GM12801 (cell line): ENCODE measurements around the gene HLF.

Source experiments
- TF ChIP-seq, protein P1 (sequence below): IDR thresholded peaks from one replicate; pipeline ENCODE4 v1.5.1; 2011; ENCODE audit warnings: control low read depth; ENCODE audit not compliant: insufficient read length; ENCODE audit errors: extremely low read depth

Gene HLF

GRCh38 chr17:55289106-55289446 lies 24.3 kb downstream of the HLF start:
- TF ChIP-seq, protein P1, sequence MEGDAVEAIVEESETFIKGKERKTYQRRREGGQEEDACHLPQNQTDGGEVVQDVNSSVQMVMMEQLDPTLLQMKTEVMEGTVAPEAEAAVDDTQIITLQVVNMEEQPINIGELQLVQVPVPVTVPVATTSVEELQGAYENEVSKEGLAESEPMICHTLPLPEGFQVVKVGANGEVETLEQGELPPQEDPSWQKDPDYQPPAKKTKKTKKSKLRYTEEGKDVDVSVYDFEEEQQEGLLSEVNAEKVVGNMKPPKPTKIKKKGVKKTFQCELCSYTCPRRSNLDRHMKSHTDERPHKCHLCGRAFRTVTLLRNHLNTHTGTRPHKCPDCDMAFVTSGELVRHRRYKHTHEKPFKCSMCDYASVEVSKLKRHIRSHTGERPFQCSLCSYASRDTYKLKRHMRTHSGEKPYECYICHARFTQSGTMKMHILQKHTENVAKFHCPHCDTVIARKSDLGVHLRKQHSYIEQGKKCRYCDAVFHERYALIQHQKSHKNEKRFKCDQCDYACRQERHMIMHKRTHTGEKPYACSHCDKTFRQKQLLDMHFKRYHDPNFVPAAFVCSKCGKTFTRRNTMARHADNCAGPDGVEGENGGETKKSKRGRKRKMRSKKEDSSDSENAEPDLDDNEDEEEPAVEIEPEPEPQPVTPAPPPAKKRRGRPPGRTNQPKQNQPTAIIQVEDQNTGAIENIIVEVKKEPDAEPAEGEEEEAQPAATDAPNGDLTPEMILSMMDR, result no peak

- TF ChIP-seq, protein P1, result no peak
These were observed 25.2 kb downstream of the HLF start for GRCh38 chr17:55289978-55290377.

DNA sequence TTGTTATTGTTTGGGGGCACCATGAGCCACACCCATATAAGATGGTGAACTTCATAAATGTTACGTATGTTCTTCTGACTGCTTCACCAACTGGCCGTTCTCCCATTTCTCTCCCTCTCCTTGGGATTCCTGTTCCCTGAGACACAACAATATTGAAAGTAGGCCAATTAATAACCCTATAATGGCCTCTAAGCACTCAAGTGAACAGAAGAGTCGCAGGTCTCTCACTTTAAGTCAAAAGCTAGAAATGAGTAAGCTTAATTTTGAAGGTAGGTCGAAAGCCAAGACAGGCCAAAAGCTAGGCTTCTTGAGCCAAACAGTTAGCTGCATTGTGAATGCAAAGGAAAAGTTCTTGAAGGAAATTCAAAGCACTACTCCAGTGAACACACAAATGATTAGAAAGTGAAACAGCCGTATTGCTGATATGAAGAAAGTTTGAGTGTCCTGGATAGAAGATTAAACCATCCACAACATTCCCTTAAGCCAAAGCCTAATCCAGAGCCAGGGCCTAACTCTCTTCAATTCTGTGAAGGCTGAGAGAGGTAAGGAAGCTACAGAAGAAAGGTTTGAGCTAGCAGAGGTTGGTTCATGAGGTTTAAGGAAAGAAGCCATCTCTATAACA lies 25.8 kb downstream of the HLF start:
- TF ChIP-seq, protein P1, result no peak

DNA sequence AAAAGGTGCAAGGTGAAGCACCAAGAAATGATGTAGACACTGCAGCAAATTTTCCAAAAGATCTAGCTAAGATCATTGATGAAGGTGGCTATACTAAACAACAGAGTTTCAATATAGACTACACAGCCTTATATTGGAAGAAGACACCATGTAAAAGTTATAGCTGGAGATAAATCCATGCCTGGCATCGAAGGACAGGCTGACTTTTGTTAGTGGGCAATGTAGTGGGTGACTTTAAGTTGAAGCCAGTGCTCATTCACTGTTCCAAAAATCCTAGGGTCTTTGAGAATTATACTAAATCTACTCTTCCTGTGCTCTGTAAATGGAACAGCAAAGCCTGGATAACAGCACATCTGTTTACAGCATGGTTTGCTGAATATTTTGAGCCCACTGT lies 26.4 kb downstream of the HLF start:
- TF ChIP-seq, protein P1, result no peak

DNA sequence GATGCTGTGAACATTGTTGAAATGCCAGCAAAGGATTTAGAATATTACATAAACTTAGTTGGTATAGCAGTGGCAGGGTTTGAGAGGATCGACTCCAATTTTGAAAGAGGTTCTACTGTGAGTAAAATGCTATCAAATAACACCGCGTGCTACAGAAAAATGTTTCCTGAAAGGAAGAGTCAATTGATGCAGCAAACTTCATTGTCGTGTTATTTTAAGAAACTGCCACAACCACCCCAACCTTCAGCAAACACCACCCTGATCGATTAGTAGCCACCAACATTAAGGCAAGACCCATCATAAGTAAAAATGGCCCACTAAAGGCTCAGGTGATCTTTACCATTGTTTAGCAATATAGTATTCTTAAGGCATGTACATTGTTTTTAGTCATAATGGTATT lies 27.3 kb downstream of the HLF start:
- TF ChIP-seq, protein P1, result no peak

- TF ChIP-seq, protein P1, result no peak
These were observed 29.4 kb downstream of the HLF start for GRCh38 chr17:55294042-55294751.

GRCh38 chr17:55295411-55296170 lies 30.8 kb downstream of the HLF start:
- TF ChIP-seq, protein P1, result no peak
